ENCODE measurements around the gene PALLD.
"Not testable (repeated sequence)": the region's sequence is repeated elsewhere in the genome, so short reads cannot be mapped to it uniquely, and the experiment has no call there.

Gene PALLD

GRCh38 chr4:168702581-168703087 lies 205.8 kb downstream of the PALLD start:
- not testable (repeated sequence) for DNase-seq (ENCODE audit: low read depth in 2 of 2)

GRCh38 chr4:168705121-168705520 lies 208.3 kb downstream of the PALLD start:
- DNase-seq (ENCODE audit: low read depth in 2 of 2): no peak

DNA sequence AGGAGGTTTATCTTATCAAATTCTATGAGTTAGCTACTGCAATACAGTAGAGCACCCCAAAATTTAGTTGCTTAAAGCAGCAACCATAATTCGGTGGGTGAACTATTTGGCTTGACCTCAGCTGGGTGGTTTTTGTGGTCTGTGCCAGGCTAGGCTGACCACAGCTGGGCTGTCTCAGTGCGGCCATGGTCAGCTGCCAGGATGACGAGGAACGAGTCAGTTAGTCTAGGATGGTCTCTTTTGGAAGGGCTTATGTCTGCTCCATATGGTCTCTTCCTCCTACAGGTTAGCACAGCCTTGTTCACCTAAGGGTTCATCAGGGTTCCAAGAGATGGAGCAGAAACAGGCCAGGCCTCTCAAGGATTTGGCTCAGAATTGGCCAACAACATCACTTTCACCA lies 210.4 kb downstream of the PALLD start:
- DNase-seq (ENCODE audit: low read depth in 2 of 2): no peak

GRCh38 chr4:168708108-168708507 lies 211.3 kb downstream of the PALLD start:
- DNase-seq (ENCODE audit: low read depth in 2 of 2): no peak

DNA sequence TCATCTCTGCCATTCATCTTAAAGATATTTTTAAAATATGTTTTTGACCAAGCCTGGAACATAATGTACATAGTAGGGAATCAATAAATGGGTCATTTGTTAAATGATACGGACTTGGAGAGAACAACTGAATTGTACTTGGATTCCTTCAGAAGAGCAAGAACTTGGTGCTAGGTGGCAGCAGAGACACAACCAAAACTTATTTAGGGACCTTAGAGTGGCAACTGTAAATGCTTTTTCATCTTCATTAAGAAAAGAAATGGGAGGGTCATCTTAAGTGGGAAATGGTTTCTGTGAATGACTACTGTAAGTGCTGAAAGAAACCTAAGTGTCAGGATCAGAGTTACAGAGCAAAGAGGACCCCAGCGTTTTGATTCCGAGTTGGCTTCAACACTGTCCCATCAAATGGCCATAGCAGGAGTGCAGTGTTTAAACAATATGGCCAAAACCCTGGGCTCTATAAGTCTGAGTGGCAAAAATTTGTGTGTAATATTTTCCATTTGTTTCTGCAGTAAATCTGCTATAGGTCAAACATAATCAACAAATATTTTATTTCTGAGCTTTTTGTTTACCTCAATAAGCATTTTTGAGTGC lies 213.6 kb downstream of the PALLD start:
- DNase-seq (ENCODE audit: low read depth in 2 of 2): no peak

GRCh38 chr4:168711197-168712140 lies 214.6 kb downstream of the PALLD start:
- DNase-seq (ENCODE audit: low read depth in 2 of 2): no peak

DNA sequence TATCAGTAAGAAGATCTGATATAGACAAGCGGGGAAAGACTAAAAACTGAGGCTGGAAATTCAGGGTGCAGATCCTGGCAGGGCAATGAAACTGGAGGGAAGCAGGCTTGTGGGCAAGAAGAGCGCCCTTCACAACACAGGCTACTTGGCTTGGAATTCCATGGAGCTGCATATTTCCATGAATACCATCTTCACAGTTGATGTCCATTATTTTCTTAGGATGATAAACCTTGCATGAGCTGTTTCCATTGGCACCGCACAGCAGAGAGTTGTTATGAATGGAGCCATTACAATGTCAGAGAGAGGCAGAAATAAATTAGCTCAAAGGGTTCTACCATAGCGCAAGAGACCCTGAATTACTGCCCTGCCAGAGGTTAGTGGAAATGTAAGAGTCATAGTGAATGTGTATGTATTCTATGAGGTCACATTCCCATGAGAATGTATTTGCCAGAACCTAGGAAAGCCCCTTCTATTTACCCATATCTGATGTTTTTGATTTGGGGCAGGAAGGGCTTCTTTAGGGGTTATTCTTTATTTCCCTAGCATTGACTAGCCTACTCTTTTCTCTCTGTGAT lies 215.6 kb downstream of the PALLD start:
- no peak for DNase-seq (ENCODE audit: low read depth in 2 of 2)

DNA sequence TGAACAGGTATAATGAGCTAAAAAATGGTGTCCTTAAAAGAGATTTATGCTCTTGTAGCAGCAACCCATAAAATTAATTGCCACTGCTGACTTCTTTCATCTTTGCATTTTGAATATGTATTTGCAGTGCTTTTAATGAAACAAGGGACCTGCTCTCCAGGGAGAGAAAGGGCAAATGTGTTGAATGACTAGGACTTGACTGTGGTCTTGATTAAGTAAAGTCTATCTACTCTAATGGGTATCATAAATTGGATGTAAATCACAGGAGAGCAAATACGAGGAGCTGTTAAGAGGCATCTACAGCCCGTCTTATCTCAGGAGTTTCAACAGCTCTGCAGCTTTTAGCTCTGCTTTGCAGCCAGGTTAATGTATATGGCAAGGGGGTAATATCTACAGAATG lies 216.4 kb downstream of the PALLD start:
- DNase-seq (ENCODE audit: low read depth in 2 of 2): no peak

- no peak for DNase-seq (ENCODE audit: low read depth in 2 of 2)
Measured at GRCh38 chr4:168715896-168716295, 219.0 kb downstream of the PALLD start.

DNA sequence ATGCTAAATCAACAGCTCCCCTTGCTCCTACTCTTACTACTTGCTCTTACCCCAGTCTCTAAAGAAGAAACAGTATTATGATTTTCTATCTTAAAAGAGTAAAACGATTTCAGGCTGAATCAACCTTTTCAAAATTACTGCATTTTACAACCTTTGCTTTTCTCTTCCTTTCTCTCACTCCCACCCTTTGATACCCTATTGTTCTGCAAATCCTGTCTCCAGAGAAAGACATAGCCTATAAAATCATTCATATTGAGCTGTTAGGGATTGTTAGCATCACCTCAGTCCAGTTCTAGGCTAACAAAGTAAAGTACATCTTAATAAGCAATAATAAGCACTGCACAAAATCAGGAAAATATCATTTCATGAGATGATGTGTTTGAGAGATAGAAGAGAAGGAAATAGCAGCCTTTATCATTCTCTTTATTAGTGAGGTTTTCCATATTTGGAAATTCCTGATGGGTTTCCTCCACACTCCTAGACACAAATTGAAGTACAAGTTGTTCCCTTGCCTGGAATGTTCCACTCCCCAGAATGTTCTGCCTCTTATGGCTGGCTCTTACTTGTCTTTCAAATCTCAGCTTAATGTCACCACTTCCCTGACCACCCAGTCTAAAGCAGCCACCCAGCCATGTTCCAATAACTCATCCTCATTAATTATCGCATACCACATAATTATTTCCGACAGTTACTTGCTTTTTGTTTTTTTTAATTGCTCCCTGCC lies 219.7 kb downstream of the PALLD start:
- DNase-seq (ENCODE audit: low read depth in 2 of 2): no peak

DNA sequence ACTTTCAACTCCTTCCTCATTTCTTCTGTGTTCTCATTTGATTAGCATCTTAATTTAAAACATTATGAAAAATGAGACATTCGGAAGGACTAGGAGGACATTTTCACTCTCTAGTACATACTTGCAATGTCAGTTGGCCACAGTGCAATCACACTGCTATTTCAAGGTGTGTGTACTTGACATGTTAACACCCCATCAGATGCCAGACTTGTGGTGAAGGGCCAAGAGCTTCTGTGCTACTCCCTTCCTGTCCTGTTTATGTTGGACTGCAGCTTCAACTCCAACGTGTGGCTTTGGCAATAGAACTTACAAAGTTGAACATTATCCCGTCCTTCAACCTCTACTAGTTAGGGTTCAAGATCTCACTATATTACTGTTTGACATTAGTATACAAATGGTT lies 221.0 kb downstream of the PALLD start:
- no peak for DNase-seq (ENCODE audit: low read depth in 2 of 2)

DNA sequence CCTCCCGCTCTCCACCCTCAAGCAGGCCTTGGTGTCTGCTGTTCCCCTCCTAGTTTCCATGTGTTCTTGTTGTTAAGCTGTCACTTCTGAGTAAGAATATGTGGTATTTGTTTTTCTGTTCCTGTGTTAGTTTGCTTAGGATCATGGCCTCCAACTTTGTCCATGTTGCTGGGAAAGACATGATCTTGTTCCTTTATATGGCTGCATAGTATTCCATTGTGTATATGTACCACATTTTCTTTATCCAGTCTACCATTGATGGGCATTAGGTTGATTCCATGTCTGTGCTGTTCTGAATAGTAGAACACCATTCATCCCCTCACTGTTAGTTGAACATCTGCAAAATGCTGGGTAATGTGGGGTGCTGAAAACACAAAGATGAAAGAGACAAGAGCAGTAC lies 222.9 kb downstream of the PALLD start:
- DNase-seq (ENCODE audit: low read depth in 2 of 2): no peak

DNA sequence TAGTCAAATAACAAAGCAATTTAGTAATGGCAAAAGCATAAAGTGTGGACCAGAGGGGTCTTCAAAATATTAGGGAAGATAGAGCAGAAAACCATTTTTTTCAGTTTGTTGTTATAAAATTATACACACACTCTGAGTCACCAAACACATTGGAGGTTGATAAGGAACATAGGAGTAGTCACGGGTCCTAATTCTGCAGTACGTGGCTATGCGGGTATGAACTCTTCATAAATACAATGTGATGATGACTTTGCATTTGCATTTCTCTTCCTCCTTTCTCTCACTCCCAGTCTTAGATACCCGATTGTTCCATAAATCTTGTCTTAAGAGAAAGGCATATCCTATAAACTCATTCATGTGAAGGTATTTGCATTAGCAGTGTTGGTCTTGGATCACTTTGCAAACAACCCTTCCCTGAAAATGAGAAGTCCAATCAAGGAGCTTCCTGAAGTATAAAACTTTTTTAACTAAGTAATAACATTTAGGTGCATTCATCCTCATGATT lies 223.6 kb downstream of the PALLD start:
- DNase-seq (ENCODE audit: low read depth in 2 of 2): no peak

DNA sequence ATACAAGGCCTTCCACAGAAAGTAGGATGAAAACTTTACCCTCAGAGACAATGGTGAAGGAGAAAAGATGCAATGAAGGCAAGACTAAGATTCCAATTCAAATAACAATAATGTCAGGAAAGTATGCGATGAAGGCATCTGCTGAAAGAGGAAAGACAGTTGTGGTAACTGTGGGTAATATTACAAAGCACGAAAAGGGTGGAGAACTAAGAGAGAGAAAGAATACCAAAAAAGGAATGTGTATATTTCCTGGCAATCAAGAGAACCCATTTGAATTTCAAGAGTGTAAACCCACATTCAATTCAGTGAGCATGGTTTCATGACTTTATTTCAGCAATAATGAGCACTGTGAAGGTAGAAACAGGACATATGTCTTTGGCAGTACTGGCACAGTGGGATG lies 225.5 kb downstream of the PALLD start:
- DNase-seq (ENCODE audit: low read depth in 2 of 2): no peak

- no peak for DNase-seq (ENCODE audit: low read depth in 2 of 2)
Measured at GRCh38 chr4:168723020-168723419, 226.2 kb downstream of the PALLD start.

GRCh38 chr4:168723569-168723968 lies 226.7 kb downstream of the PALLD start:
- no peak for DNase-seq (ENCODE audit: low read depth in 2 of 2)

GRCh38 chr4:168724243-168724642 lies 227.4 kb downstream of the PALLD start:
- no peak for DNase-seq (ENCODE audit: low read depth in 2 of 2)

- DNase-seq (ENCODE audit: low read depth in 2 of 2): no peak
Measured at GRCh38 chr4:168724686-168725411, 228.0 kb downstream of the PALLD start.

- no peak for DNase-seq (ENCODE audit: low read depth in 2 of 2)
Measured at GRCh38 chr4:168725930-168726329, 229.1 kb downstream of the PALLD start.

DNA sequence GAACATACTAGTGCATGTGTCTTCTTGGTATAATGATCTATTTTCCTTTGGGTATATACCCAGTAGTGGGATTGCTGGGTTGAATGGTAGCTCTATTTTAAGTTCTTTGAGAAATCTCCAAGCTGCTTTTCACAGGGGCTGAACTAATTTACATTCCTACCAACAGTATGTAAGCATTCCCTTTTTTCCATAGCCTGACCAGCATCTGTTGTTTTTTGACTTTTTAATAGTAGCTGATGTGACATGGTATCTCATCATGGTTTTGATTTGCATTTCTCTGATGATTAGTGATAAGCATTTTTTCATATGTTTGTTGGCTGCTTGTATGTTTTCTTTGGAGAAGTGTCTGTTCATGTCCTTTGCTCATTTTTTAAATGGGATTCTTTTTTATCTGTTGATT lies 230.3 kb downstream of the PALLD start:
- not testable (repeated sequence) for DNase-seq (ENCODE audit: low read depth in 2 of 2)

GRCh38 chr4:168731006-168731636 lies 234.3 kb downstream of the PALLD start:
- no peak for DNase-seq (ENCODE audit: low read depth in 2 of 2)
